Daoy (cell line): ENCODE data around the gene APBA1. TPM values are rescaled to one million over a fixed set of nuclear protein-coding genes. Genes with fewer than 3 reads are reported as not detected.
A peak's percentile ranks its signal among the peaks of the same experiment; 100 is the strongest.
"Not testable (repeated sequence)": the region's sequence is repeated elsewhere in the genome, so short reads cannot be mapped to it uniquely, and the experiment has no call there.

Experiments
- DNase-seq: peaks from one replicate; pipeline ENCODE4 v3.0.0-alpha.2; 2015; ENCODE audit warnings: low read depth
- total RNA-seq: library from RNA; depleted of rRNA; stranded (reverse); fragments of >200 nt; shearing (Covaris generic); gene quantifications from 2 replicates; pipeline ENCODE4 v1.2.3, GENCODE V29; 2014

APBA1 gene
- total RNA-seq, 1 experiment from 2014 or later: 6.7 TPM

- DNase-seq: peak; percentile 51
These were observed 228.2 kb downstream of the APBA1 start for GRCh38 chr9:69444021-69444420.

GRCh38 chr9:69443178-69443577, 229.0 kb downstream of the APBA1 start:
- no peak for DNase-seq

DNA sequence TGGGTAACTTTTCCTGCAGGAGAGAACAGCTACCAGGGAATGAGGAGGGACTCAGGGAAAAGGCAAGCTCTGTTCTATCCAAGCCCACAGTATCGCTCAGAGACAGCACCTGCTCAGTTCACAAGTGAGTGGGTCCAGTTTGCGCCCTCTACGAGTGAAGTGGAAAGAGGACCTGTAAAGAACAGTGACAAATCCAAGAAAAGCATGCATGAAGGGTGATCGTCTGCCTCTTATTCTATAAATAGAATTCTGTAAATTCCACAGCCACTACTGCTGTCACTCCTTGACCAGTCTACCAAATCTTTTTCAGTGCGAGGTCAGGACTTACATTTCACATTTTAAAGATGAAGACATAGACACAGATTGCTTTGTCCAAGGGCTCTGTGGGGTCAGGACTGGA, 229.7 kb downstream of the APBA1 start:
- no peak for DNase-seq

DNA sequence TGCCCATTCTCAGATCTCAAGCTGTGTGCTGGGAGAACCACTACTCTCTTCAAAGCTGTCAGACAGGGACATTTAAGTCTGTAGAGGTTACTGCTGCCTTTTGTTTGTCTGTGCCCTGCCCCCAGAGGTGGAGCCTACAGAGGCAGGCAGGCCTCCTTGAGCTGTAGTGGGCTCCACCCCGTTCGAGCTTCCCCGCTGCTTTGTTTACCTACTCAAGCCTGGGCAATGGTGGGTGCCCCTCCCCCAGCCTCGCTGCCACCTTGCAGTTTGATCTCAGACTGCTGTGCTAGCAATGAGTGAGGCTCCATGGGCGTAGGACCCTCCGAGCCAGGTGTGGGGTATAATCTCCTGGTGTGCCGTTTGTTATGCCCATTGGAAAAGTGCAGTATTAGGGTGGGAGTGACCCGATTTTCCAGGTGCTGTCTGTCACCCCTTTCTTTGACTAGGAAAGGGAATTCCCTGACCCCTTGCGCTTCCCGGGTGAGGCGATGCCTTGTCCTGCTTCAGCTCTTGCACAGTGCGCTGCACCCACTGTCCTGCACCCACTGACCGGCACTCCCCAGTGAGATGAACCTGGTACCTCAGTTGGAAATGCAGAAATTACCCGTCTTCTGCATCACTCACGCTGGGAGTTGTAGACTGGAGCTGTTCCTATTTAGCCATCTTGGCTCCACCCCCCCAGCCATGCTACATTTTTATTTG, 231.8 kb downstream of the APBA1 start:
- DNase-seq: not testable (repeated sequence)

GRCh38 chr9:69439654-69440053, 232.5 kb downstream of the APBA1 start:
- not testable (repeated sequence) for DNase-seq

GRCh38 chr9:69433968-69434367, 238.2 kb downstream of the APBA1 start:
- DNase-seq: no peak

DNA sequence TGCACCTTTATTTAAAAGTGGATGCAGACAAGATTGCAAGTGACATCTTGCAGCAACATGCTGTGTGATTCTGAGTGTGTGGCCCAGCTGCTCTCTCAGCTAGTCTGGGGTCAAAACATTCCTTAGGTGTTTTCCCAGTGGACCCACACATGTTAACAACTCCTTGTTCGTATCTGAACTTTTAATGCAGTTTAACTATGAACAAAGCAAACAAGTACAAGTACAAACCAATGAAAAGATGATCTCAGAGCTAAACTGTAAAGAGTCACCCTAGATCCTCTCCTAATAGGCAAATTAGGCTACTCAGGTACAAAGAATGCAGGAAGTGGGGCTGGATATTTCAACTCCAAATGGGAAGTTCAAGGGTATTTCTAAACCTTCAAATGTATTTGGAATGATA, 238.8 kb downstream of the APBA1 start:
- peak; percentile 38 for DNase-seq

- DNase-seq: no peak
These were observed 239.5 kb downstream of the APBA1 start for GRCh38 chr9:69432623-69433022.

GRCh38 chr9:69431777-69432176, 240.4 kb downstream of the APBA1 start:
- DNase-seq: no peak

GRCh38 chr9:69431203-69431602, 241.0 kb downstream of the APBA1 start:
- no peak for DNase-seq

DNA sequence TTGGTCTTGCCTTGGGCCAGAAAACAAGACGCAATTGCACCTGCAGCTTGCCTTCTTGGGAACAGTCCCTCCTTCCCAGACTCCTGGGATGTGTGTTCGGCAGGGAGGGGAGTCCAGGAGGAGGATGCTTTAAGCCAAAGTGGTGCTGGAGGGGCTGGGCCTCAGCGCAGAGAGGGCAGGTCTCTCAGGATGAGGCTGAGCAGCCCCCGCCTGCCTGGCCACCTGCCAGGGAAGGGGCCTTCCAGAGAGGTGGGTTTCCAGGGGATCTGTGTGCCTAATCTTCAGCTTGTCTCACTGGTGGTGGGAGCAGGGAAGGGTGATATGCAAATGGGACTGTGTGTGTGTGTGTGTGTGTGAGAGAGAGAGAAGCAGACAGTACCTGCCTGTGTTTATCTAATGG, 242.0 kb downstream of the APBA1 start:
- DNase-seq: no peak

- no peak for DNase-seq
These were observed 242.9 kb downstream of the APBA1 start for GRCh38 chr9:69429281-69429680.

DNA sequence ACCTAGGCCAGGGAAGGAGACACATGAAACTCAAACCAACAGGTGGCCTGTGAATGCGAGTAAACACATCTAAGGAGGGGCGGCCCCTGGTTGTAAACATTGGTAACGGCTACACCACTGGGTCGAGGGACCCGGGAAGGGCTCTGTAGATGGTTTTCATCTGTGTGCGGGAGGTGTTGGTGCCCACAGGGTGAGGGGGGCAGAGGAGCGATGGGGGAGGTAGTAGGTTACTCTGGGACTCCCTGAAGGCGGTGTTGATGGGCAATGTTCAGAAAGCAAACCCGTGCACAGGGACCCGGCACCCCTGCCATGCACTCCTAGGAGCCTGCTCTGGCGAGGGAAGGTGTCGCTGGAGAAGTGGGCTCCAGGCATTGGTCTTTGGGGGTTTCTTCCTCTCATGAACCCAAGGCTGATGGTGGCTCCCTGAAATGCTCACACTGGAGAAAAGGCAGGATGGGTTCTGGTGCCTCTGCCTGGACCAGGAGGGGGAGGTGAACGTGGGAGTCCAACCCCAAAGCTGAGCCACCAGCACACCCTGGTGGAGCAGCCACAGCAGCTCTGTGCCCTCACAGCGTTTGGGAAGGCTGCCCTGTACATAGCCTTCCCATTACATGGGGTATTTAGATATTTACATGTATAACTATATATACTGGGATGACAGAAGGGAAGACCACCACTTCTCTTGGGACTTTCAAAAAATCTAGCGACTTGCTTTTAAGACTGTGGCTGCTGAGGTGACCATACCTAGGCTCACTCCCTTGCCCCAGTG, 244.0 kb downstream of the APBA1 start:
- no peak for DNase-seq

- DNase-seq: no peak
These were observed 244.9 kb downstream of the APBA1 start for GRCh38 chr9:69427286-69427685.

DNA sequence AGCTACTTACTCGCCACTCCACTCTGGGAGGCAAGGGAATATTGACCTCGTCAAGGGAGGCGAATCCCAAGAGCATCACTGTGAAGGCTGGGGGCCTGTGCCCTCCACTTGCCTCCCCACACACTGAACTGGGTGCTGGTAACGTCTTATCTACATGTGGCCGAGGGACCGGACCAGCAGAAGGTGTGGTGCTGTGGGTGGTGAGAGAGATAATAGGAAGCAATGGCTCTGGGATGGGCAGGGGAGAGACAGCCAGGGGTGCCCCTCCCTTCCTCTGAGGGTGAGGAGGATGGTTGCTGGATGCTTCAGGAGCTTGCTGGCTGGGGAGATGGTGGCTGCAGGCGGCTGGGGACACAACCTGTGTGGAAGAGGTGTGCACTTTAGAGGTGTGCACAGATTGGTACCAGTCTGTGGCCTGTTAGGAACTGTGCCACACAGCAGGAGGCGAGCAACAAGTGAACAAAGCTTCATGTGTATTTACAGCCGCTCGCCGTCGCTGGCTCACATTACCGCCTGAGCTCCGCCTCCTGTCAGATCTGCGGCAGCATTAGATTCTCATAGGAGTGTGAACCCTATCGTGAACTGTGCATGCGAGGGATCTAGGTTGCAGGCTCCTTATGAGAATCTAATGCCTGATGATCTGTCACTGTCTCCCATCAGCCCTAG, 246.9 kb downstream of the APBA1 start:
- DNase-seq: no peak

DNA sequence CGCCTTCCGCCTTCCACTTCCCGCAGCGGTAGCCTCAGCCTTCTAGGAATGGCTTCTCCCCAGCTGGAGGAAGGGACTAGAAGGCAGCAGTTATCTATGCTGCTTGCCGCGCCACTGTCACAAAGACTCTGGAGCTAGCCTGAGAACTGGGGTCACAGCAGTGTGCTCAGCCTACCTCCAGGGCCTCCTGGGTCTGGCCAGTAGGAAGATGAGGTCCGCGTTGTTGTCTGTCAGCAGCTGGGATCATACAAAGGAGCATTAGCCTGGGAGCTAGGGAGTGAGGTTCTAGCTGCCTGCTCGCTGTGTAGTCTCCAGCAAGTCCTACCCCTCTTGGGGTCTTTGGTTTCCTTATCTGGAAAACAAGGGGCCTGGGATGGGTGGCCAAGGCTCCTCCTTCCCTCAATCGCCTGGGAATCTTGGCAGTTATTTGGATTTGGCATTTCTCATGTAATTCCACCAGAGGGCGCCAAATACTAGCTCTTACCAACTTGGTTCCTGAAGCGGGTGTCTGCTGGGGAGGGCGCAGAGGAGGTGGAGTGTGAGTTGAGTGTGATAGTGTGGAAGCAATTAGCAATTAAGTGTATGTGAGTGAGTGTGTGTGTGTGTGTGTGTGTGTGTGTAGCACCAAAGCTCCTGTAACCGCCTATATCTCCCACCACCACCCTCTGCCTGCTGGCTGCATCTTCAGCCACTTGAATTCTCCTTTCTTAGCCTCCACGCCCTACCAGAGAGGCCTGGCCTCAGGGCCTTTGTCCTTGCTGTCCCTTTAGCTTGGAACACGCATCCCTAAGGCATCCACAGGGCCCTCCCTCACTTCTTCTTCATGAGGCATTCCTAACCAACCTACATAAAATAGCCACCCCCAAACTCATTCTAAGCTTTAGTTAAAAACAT, 250.0 kb downstream of the APBA1 start:
- DNase-seq: peak; percentile 65

- no peak for DNase-seq
These were observed 251.4 kb downstream of the APBA1 start for GRCh38 chr9:69420611-69421270.

- DNase-seq: peak; percentile 70
These were observed 259.4 kb downstream of the APBA1 start for GRCh38 chr9:69412741-69413150.

DNA sequence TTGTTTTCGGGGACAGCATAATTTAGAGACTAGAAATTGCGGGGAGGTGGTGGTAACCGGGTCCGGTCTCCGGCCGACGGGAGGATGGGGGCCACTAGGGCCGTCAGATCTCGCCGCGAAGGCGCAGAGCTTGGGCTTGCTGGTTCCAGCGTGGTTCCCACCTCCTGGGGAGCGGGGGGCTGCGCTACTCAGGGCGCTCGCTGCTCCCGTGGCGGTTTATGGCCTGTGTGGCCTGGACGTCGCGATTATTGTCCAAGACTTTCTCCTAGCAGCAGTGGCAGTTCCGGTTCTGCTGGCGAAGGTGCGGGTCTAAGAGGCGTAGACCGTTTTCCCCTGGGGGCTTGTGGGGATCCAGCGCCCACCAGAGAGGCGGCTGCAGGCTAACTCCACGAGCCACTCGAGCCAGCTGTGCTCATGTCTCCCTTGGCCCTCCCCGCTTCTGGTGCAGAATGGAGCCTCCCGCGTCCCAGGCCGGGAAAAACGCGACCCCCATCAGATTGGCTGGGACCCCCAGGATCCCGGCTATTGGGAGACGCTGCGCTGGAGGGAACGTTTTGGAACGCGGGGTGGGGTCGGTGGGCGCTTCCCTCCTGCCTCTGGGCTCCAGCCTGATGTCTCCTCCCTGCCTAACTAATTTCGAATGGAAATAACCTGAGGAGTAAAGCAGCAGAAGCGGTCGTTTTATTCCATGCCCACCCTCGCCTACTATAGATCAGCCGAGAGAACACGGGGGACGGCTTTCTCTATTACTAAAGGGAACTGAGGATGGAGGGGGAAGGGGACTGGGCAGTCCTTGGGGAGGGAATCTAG, 260.0 kb downstream of the APBA1 start:
- DNase-seq: no peak

- no peak for DNase-seq
These were observed 260.9 kb downstream of the APBA1 start for GRCh38 chr9:69411246-69411645.
